GM19239 (cell line): Measurements from ENCODE around the gene RPS6KA3.

Experiments
- DNase-seq: peaks from one replicate; pipeline ENCODE4 v3.0.0; 2011; ENCODE audit warnings: low spot score; ENCODE audit not compliant: insufficient read length
- FAIRE-seq: peaks from 2 replicates; lab custom pipeline; 2011; peaks lifted over from hg19 to GRCh38; lab: Jason Lieb, UNC

The RPS6KA3 gene

DNA sequence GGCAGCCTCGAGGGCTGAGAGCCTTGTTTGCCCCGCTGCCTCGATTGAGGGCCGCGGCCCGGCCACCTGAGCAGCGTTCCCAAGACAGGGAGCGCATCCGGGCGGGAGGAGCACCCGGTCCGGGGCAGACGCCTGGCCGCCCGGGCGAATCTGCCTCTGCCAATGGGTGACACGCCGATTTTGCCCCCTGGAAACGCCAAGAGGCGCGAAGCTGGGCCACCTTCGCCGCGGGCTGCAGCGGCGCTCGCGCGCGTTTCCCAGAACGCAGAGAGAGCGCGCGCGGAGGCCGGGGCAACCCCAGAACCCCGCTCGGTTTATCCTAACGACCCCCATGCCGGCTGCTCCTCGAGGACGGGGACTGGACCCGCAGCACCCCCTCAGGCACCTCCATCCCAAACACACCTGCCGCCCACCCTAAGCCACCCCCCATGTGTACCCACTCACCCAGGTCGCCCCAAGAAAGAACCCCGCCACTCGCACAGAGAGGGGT, 150.6 kb downstream of the RPS6KA3 start:
- FAIRE-seq (no peak), DNase-seq (no peak)

DNA sequence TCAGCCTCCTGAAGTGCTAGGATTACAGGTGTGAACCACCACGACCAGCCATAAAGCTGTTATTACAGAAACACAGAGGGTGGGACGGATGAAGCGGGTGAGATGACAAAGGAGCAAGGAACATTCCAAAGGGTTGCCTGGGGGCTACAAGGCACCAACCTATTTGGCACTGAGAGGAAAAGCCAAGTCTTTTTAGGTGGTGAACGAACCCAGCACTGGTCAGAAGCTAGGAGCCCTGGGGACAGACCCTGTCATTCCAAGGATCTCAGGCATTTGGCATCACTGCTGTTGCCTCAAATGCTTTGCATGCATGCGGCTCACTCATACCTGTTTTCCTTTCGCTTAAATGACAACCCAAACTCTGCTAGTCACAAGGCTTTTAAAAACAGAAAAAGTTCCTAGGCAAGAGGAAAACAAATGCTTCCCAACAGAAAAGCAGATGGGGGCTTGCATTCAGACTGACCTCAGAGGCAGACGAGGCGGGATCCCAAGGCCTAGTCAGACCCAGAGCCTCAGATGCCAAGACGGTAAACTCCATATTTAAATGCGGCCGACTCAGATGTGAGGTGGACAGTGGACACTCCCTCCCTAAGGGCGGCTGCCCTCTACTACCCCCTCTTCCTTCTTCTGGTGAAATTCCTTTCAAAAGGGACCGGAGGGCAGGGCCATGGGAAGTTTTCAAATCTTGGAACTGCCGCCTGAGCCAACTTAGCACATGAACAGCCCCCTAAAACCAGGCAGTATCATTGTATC, 154.5 kb downstream of the RPS6KA3 start:
- no peak for DNase-seq
- FAIRE-seq: no peak

DNA sequence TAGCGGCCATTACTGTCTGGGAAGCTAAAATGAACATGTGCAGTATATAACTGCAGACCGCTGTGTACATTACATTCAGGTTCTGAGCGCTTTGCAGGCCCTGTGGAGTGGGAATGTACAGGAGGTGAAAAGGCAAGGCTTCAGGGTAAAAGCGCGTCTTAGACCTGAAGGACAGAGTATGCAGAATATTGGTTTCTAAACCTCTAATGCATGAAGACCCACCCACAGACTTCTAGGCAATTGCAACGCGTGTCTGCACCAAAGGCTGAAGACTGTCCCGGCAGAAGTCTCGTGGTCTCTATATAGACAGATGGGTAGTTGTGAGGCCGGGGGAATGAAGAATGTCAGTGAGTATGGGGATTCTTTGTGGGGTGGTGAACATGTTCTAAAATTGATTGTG, 155.4 kb downstream of the RPS6KA3 start:
- no peak for FAIRE-seq
- DNase-seq: no peak

DNA sequence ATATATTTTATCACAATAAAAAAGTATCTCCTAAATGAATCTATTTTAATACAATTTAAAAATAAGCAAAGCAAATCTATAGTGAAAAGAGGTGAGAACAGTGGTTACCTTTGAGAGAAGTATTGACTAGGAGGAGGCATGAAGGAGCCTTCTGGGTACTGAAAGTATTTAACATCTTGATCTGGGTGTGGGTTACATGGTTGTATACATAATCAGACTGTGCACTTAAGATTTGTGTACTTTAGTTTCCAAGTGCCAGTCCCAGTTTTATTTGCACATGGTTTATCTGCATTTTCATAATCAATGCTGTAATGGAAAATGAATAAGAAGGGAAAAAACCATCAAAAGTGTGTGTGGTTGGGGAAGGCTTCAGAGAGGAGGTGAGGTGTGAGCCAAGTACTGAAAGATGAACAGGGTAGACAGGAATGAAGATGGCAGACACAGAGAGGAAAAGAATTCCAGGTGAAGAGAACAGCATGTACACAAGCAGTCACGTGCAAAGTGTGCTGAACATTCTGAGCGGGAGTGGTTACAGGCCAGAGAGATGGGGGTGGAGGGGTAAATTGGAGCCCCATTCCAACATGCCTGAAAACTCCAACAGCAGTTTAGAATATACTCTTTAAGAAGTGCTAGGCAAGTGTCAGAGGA, 164.7 kb downstream of the RPS6KA3 start:
- no peak for FAIRE-seq
- DNase-seq: no peak
